CD4-positive, alpha-beta T cell treated with Interleukin-15 for 4 hours (primary cell): ENCODE measurements around the gene SEMA3G.
A peak's percentile ranks its signal among the peaks of the same experiment; 100 is the strongest.

ENCODE experiments used
- DNase-seq: peaks from one replicate; pipeline ENCODE4 v3.0.0-alpha.2; 2020; ENCODE audit warnings: low spot score

Gene SEMA3G

DNA sequence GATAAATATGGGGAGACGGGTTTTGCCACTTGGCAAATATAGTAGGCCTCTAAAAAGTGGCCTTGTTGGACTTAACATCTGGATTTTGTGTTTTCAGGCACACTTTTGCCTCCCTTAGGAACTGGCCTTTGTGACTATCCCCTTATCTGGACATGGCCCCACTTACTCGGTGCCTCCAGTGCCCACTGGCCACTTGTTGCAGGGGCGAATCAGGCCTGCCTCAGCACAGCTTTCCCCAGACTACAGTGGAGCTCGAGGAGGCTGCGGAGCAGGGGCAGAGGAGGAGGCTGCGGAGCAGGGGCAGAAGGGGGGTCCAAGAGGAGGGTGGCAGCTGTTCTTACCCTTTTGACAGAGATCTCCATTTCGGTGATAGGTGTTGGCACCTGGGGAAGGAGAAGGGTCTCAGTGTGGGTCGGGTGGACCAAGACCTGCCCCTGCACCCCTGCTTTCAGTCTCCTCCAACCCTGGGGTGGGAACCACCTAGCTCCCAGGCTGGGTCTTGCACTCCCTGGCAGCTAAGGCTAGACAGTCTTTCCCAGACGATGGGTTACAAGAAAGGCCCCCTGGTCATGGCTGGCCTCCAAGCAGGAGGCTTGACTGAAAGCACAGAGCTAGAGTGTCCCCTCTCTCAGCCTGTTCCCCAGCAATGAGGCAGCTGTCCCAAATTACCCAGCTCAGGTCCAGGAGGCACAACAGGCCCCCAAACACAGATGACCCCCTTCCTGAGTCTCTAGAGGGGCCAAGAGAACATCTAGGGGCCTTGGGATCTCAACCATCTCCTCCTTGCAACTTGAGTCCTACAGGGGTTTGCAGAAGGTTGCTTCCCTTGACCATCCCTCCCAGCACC, 6.1 kb downstream of the SEMA3G start:
- DNase-seq: no peak

- no peak for DNase-seq
These were observed 6.9 kb downstream of the SEMA3G start for GRCh38 chr3:52438104-52438376.

- no peak for DNase-seq
These were observed 7.4 kb downstream of the SEMA3G start for GRCh38 chr3:52437326-52438103.

DNA sequence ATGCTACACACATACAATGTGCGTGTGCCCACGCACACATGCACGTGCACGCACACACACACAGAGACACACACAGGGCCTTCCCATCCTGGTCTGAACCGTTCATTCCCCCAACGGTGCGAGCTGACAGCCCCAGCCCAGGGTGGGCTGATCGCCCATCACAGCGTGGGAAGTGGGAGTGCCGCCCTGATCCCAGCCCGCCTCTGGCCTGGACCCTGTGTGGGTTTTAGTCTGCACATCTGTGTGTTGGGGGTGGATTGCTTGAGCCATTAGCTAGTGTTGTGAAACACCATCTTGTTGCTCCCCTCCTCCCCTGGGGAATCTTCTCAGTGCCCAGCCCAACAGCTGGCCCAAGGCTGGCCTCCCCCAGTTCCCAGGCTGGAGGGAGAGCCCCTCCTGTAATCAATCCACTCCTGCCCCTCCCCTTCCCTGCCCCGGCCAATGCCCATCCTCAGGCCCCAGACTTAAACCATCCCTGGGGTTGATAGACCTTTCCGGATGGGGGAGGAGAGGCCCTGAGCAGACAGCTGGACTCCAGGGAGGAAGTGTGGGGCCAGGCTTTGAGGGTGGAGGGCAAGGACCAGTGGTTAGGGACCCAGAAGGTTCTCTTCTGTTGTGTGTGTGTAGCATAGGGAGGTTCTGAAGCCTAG, 8.3 kb downstream of the SEMA3G start:
- no peak for DNase-seq

- no peak for DNase-seq
These were observed 9.4 kb downstream of the SEMA3G start for GRCh38 chr3:52435246-52436101.

DNA sequence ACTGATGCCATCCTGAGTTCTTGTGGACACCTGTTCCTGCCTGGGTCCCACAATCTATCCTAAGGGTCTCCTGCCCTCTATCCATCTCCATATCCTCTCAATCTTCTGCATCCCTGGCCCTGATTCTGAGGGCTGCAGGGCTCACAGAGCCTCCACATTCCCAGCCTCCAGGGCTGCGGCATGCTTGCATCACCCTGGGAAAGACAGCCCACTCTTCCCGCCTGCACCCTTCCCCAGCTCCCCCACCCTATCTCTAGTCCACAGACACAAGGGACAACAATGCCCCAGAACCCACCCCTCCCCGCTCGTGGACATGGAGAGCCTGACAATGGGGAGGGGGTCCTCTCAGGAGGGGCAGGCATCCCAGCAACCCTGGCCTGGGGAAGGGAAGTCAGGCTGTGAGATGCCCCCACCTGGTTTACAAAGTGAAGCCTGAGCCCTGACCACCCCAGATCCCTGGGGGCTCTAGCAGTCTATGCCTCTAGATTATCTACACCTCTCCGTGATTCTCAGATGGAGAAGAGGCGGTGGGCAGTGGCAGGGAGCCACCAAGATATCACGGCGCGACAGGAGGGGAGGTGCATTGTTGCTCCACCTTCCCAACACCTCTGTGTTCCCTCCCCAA, 10.3 kb downstream of the SEMA3G start:
- no peak for DNase-seq

DNA sequence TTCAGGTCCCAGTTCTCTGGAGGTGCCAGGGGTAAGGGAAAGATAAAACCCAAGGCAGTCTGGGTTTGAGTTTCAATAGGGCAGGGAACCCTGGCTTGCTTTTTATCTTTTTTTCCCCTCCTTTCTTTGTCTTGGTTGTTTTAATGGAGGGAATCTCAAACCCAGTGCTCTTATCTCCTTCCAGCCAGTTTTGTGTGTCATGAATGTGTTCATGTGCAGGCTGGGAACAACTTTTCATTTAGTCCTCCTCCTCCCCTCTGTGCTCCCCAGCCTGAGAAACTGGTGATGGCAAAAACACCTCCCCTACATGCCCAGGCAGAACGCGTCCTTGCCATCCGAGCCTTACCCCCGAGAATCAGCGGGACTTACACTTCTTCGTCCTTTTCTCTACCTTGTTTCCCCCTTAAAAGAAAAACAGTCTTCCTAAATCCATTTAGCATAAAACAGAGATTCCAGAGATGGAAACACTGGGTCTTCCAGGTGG, 10.9 kb downstream of the SEMA3G start:
- DNase-seq: no peak

GRCh38 chr3:52433328-52433995, 11.4 kb downstream of the SEMA3G start:
- no peak for DNase-seq

- DNase-seq: no peak
These were observed 12.2 kb downstream of the SEMA3G start for GRCh38 chr3:52432691-52433141.

- no peak for DNase-seq
These were observed 12.7 kb downstream of the SEMA3G start for GRCh38 chr3:52432225-52432624.

DNA sequence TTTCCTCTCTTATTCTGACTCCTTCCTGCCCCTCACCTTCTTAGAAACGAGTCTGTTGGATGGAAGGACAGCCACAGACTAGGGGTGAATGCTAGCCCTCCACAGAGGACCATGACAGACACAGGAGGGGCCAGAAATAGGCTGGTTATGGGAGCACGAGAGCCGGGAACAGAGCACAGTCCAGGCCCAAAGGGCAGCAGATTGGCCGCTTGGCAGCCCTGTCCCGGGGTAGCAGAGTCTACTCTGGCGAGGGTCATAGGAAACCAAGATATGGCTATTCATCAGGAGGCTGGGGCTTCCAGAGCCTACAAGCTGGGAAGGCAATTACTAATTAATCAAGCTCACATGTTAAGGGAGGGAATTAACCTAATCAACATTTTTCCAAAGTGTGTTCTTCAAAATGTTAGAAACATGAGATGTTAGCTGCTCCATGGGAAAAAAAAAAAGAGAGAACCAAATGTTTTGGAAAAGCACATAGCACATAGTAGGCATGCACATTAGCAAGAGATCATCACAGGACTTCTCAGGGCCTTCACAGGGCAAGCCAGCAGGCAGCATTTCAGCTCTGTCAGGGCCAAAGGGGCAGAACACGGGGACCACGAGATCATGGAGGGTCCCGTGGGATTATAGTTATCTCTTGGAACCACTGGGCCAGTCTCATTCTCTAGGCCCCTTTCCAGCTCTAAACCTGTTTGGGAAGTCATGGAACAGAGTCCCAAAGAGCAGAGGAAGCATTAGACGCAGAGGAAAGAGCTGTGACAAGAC, 13.3 kb downstream of the SEMA3G start:
- DNase-seq: no peak

- no peak for DNase-seq
These were observed 14.5 kb downstream of the SEMA3G start for GRCh38 chr3:52430416-52430810.

- no peak for DNase-seq
These were observed 15.0 kb downstream of the SEMA3G start for GRCh38 chr3:52429779-52430415.

DNA sequence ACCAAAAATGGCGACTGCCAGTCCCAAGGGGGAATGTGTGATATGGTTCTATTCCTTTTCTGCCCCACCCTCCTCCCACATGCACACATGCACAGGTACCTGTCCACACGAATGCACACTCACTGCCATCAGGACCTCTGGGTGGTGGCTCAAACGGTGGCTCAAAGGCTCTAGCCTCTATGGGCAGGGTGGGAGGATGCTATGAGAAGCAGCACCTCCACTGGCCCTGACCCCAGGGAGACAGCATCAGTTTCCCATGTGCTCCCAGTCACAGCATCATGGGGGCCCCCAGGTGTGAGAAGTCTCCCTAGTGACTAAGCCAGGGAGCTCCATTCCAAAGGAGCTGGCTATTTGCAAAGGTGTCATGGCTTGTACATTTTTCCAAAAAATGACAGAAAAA, 15.9 kb downstream of the SEMA3G start:
- DNase-seq: no peak

GRCh38 chr3:52428151-52429005, 16.5 kb downstream of the SEMA3G start:
- DNase-seq: peak; percentile 43

GRCh38 chr3:52423173-52423572, 21.7 kb downstream of the SEMA3G start:
- no peak for DNase-seq

DNA sequence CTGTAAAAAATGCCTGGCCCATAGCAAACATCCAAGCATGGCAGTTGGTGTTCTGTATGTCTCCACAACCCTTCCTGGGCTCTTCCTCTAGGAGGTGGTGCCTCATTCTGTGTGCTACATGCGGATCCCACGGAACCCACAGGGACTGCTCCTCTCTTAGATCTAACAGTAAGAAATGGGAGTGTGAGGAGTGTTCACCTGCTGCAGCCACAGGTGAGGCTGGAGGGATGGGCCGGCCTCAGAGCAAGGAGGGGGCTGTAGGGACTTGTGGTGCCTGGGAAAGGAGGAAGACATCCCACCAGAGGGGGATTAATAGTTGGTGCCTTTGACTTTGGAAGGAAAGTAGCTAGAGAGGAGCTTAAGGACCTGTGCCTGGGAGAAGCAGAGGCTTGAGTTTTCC, 22.2 kb downstream of the SEMA3G start:
- DNase-seq: no peak

DNA sequence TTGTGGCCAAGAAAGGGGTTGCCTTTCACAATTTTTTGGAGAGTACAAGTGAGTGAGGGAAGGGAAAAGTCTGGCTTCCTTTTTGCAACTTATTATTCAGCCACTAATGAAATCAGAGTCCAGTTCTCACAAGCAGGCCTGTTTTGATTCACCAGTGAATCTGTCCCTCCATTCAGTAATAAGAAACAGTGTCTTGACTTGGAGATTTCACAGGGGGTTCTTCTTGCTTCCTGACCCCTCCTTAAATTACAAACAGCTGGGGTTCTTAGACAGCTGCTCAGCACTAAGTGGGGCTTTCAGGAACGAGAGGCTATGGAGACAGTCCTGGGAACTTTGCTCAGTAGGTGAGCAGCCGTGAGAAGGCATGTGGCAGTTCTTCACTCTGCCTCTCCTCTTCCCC, 24.5 kb downstream of the SEMA3G start:
- no peak for DNase-seq

- DNase-seq: no peak
These were observed 29.1 kb downstream of the SEMA3G start for GRCh38 chr3:52415800-52416199.
